Spleen (tissue), 11 donors: Measurements from ENCODE around the gene PCID2. TPM values are rescaled to one million over a fixed set of nuclear protein-coding genes. Genes with fewer than 3 reads are reported as not detected.

ENCODE experiments used
- DNase-seq: peaks from one replicate; pipeline ENCODE4 v3.0.0-alpha.2; 2020
- H3K27ac ChIP-seq, 8 donors: fragments of 200-600 bp; sonication (generic) in 7 of 8; 1 replicate in 4 of 8; 2 replicates in 4 of 8; pipeline versions ENCODE4 v1.5.0 to v1.8.0; 2016 to 2021; ENCODE audit warnings: inconsistent platforms in 4 of 8, mild to moderate bottlenecking in 4 of 8, moderate library complexity in 1 of 8
- H3K27me3 ChIP-seq, 7 donors: fragments of 200-600 bp; sonication (generic) in 6 of 7; replicated peaks in 1 of 7; 1 replicate in 4 of 7; 2 replicates in 3 of 7; pipeline versions ENCODE4 v1.5.0 to v1.8.0; 2016 to 2021; ENCODE audit warnings: inconsistent platforms in 3 of 7, mild to moderate bottlenecking in 1 of 7
- H3K36me3 ChIP-seq, 6 donors: fragments of 200-600 bp; sonication (generic) in 5 of 6; 1 replicate in 4 of 6; 2 replicates in 2 of 6; pipeline versions ENCODE4 v1.5.0 to v1.8.0; 2016 to 2021; ENCODE audit warnings: inconsistent platforms in 2 of 6
- H3K4me1 ChIP-seq, 6 donors: fragments of 200-600 bp; sonication (generic) in 5 of 6; 1 replicate in 3 of 6; 2 replicates in 3 of 6; pipeline versions ENCODE4 v1.5.0 to v1.8.0; 2016 to 2021; ENCODE audit warnings: inconsistent platforms in 3 of 6
- H3K4me3 ChIP-seq, 8 donors: fragments of 200-600 bp; sonication (generic) in 7 of 8; 1 replicate in 4 of 8; 2 replicates in 4 of 8; pipeline versions ENCODE4 v1.5.0 to v1.8.0; 2016 to 2021; ENCODE audit warnings: inconsistent platforms in 4 of 8, mild to moderate bottlenecking in 4 of 8, moderate library complexity in 2 of 8
- H3K9me3 ChIP-seq, 8 donors: fragments of 200-600 bp; sonication (generic) in 7 of 8; 1 replicate in 4 of 8; 2 replicates in 4 of 8; pipeline versions ENCODE4 v1.5.0 to v1.8.0; 2016 to 2021; ENCODE audit warnings: inconsistent platforms in 4 of 8
- POLR2A ChIP-seq, 3 donors: fragments of 450-650 bp; IDR thresholded peaks; one replicate each; pipeline ENCODE4 v1.5.1; 2017; ENCODE audit warnings: antibody characterized with exemption in 3 of 3, mild to moderate bottlenecking in 1 of 3
- POLR2AphosphoS5 ChIP-seq, 3 donors: sonication (generic); formaldehyde crosslinking; IDR thresholded peaks; one replicate each; pipeline ENCODE4 v1.5.1; 2017; ENCODE audit warnings: antibody characterized with exemption in 3 of 3
- WGBS, 5 donors: extraction: QIAGEN DNeasy Blood & Tissue Kit in 3 of 5; methylation state at CpG; one replicate each; pipeline versions ENCODE4 v1.1.5 to v1.1.7; 2013 to 2018; 5-methylcytosine and 5-hydroxymethylcytosine counted together
- intact Hi-C: fragments of 100-400 bp; cut with DNase I; formaldehyde crosslinking; loops from one replicate; pipeline ENCODE4 v1.15.0; 2023; ENCODE audit warnings: low total_unique reads
- polyA plus RNA-seq, 3 donors: library from polyadenylated mRNA; stranded (reverse); fragments of 200-250 nt; gene quantifications; one replicate each; pipeline ENCODE4 v1.2.1, GENCODE V29; 2013
- total RNA-seq, 7 donors: library from RNA; depleted of rRNA in 3 of 7; stranded (reverse); fragments of >200 nt in 3 of 7; fragmentation: NEBNext Ultra II Directional in 4 of 7; extraction: Animal tissue kit (Norgen Biotek cat#: 25700) in 4 of 7; gene quantifications; one replicate each; pipeline versions ENCODE4 v1.1.0 to v1.2.1, GENCODE V29; 2016 to 2021
- TF ChIP-seq, protein P1 (sequence below), 11 experiments: fragments of 200-600 bp in 7 of 11; fragments of 450-650 bp in 4 of 11; sonication (generic) in 4 of 11; IDR thresholded peaks in 8 of 11; conservative IDR thresholded peaks in 3 of 11; 1 replicate in 7 of 11; 2 replicates in 4 of 11; pipeline versions ENCODE4 v1.4.0 to v1.8.0; 2016 to 2021; ENCODE audit warnings: antibody characterized with exemption in 11 of 11, inconsistent platforms in 4 of 11, mild to moderate bottlenecking in 1 of 11
- donor health status: healthy with polysubstance abuse.
- donor health status: DM: no; HTN: no; CAD: no; lungs with moderate emphysema.
- donor health status: DM: no; HTN: no; CAD: no.
- donor health status: Bipolar disorder and iron deficiency.
- donor health status: healthy.
- donor health status: DM: no; HTN: no; CAD: no.
- donor health status: DM: yes; HTN: yes; CAD: no.

The PCID2 gene
- total and polyA plus RNA-seq, 10 donors: 34.3 to 71.0 (median 45.1) TPM

DNA sequence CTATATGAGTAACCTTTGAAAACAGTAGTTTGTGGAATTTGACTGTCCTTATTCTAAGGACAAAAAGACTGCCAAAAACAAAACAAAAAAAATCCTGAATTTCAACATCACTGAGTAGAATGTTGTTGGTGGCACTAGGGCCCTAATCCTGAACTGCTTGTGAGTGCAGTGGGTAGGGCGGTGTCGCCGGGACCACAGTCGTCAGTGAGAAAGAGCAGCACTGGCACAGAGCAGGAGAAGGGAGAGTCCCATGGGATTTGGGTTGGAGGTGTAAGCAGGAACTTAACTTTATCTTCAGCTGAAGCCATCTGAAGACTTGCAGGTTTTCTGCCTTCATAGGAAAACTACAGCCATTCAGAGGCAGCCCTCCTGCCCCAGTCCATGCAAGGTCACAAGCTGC, 5.6 kb downstream of the PCID2 start:
- H3K27ac ChIP-seq: no peak overlapping the region
- intact Hi-C loops: loop anchor here (10.0 kb wide), 1 partner anchor 48 kb away; the partner anchor contains the start of gene PROZ

DNA sequence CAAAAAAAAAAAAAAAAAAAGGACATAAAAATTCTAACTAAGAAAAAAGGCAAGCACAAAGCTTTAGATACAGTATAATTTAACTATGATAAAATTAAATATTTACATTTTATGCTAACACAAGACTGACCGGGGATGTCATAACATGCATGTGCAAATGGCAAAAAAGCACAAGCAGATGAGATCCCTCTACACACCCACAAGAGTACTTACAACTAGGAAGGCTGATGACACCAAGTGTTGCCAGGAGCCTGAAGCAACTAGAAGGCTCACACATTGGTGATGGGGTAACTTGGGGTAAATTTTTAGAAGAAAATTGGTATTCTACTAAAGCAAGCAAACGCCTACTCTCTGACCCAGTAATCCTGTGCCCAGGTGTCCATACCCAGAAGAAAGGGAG, 6.7 kb downstream of the PCID2 start:
- H3K27me3 ChIP-seq: no peaks in the 10 kb centered on the region
- no peak for DNase-seq
- H3K27ac ChIP-seq: no peak overlapping the region
- no peak overlapping the region for H3K4me3 ChIP-seq
- H3K36me3 ChIP-seq: peaks cover 0 to 58% (median 32%) of the 10 kb centered on the region in 6 donors
- TF ChIP-seq, protein P1, sequence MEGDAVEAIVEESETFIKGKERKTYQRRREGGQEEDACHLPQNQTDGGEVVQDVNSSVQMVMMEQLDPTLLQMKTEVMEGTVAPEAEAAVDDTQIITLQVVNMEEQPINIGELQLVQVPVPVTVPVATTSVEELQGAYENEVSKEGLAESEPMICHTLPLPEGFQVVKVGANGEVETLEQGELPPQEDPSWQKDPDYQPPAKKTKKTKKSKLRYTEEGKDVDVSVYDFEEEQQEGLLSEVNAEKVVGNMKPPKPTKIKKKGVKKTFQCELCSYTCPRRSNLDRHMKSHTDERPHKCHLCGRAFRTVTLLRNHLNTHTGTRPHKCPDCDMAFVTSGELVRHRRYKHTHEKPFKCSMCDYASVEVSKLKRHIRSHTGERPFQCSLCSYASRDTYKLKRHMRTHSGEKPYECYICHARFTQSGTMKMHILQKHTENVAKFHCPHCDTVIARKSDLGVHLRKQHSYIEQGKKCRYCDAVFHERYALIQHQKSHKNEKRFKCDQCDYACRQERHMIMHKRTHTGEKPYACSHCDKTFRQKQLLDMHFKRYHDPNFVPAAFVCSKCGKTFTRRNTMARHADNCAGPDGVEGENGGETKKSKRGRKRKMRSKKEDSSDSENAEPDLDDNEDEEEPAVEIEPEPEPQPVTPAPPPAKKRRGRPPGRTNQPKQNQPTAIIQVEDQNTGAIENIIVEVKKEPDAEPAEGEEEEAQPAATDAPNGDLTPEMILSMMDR (IDR thresholded peaks at IDR 0.05 in 8 of 11, conservative IDR thresholded peaks at IDR 0.05 in 3 of 11): no peak
- TF ChIP-seq POLR2AphosphoS5 (IDR thresholded peaks at IDR 0.05): no peak
- TF ChIP-seq POLR2A (IDR thresholded peaks at IDR 0.05): no peak
- no peaks in the 10 kb centered on the region for H3K9me3 ChIP-seq
- peaks cover 8 to 51% (median 32%) of the 10 kb centered on the region in 6 donors for H3K4me1 ChIP-seq
- intact Hi-C loops: loop anchor here (10.0 kb wide), 1 partner anchor 47 kb away; the partner anchor contains the start of gene PROZ
- WGBS, 5 donors: 86 to 99% (median 93%) methylated on average over 2 of the region's 2 CpGs

More for the DNA sequence above, 5.6 kb downstream of the PCID2 start:
- Histone ChIP-seq H3K4me3 (no peak overlapping the region), H3K27me3 (no peaks in the 10 kb centered on the region), H3K36me3 (peaks cover 0 to 48% (median 21%) of the 10 kb centered on the region in 6 donors), H3K4me1 (peaks cover 19 to 62% (median 42%) of the 10 kb centered on the region in 6 donors), H3K9me3 (no peaks in the 10 kb centered on the region)
- no peak for DNase-seq
- TF ChIP-seq POLR2A (IDR thresholded peaks at IDR 0.05) (no peak), POLR2AphosphoS5 (IDR thresholded peaks at IDR 0.05) (no peak)
- TF ChIP-seq, protein P1 (IDR thresholded peaks at IDR 0.05 in 8 of 11, conservative IDR thresholded peaks at IDR 0.05 in 3 of 11): no peak
- WGBS, 5 donors: 93 to 95% (median 94%) methylated on average over 4 of the region's 4 CpGs

DNA sequence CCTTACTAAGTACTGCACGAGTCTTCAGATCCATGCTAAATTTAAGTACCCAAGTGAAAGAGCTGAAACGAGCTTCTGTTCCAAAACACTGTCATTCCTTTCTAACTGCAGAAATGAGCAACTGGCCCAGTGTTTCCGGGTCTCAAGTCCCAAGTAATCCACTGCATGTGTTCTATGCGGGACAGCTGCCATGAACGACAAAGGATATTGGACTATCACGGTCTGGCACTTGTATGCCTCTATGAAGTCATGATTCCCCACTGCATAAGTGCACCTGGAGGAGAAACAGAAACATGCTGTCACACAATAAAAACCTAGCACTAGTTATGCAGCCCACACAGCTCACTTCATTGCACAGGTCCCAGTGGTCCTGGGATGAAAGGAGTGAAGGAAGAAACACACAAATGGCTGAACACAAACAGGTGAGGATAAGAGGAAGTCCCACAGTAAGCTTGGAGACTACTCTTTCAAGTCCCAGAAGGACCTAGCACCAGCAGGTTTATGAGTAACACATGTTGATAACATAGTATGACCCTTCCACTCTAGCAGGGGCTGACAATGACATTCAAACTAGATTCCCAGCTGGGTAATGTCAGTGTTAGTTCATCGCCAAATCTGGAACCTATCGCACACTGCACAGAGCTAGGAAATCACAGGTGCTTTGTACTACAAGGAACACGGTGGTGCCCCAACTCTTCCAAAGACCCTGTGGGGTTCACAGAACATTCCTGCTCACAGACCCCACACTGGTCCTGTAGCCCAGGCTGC, 11.3 kb downstream of the PCID2 start:
- TF ChIP-seq, protein P1 (IDR thresholded peaks at IDR 0.05 in 8 of 11, conservative IDR thresholded peaks at IDR 0.05 in 3 of 11): no peak
- TF ChIP-seq POLR2AphosphoS5 (IDR thresholded peaks at IDR 0.05) (no peak), POLR2A (IDR thresholded peaks at IDR 0.05) (no peak)
- Histone ChIP-seq H3K4me3 (no peak overlapping the region), H3K4me1 (peaks cover 0 to 5% (median 0%) of the 10 kb centered on the region in 6 donors), H3K27me3 (no peaks in the 10 kb centered on the region), H3K9me3 (no peaks in the 10 kb centered on the region), H3K27ac (no peak overlapping the region), H3K36me3 (peaks cover 0 to 84% (median 64%) of the 10 kb centered on the region in 6 donors)
- intact Hi-C loops: no loop called here
- 91 to 97% (median 95%) methylated on average over 9 of the region's 9 CpGs for WGBS, 5 donors
- no peak for DNase-seq

DNA sequence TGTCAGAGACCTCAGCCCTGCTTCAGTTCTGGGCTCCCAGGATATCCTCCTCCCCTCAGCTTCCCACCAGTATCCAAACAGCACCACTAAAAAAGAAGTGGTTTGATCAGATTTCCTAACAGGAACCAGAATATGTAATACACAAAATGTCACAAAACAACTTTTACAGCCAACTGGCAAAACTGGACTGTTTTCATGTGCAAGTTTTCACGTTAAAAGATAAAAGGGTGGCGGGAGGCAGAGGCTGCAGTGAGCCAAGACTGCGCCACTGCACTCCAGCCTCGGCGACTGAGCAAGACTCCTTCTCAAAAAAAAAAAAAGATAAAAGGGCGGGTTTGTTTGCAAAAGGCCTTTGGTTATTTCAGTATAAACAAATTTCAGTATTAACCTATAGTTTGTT, 13.1 kb downstream of the PCID2 start:
- no peaks in the 10 kb centered on the region for H3K9me3 ChIP-seq
- 71 to 90% (median 78%) methylated on average over 6 of the region's 6 CpGs for WGBS, 5 donors
- no peak overlapping the region for H3K27ac ChIP-seq
- H3K36me3 ChIP-seq: peaks cover 0 to 100% (median 74%) of the 10 kb centered on the region in 6 donors
- DNase-seq: no peak
- intact Hi-C loops: no loop called here
- H3K27me3 ChIP-seq: no peaks in the 10 kb centered on the region
- no peak overlapping the region for H3K4me3 ChIP-seq
- TF ChIP-seq POLR2AphosphoS5 (IDR thresholded peaks at IDR 0.05) (no peak), POLR2A (IDR thresholded peaks at IDR 0.05) (no peak)
- TF ChIP-seq, protein P1 (IDR thresholded peaks at IDR 0.05 in 8 of 11, conservative IDR thresholded peaks at IDR 0.05 in 3 of 11): no peak
- no peaks in the 10 kb centered on the region for H3K4me1 ChIP-seq
